IMR-90 (cell line): ENCODE results near the gene ZNF366. TPM values are rescaled to one million over a fixed set of nuclear protein-coding genes. Genes with fewer than 3 reads are reported as not detected.

Experiments
- ATAC-seq: fragments of 200-7000 bp; cut with Tn5 transposase; 2 replicates; pipeline ENCODE4 v1.9.1; 2020; ENCODE audit warnings: low read depth, mild to moderate bottlenecking, moderate library complexity
- BruUV-seq: library from RNA; stranded (reverse); fragments of 400-500 nt; replicated peaks from 2 replicates; lab custom pipeline; 2021; lab: Mats Ljungman, UMichigan
- CTCF ChIA-PET: fragments of 300-600 bp; formaldehyde crosslinking; extraction: SDS; loops from one replicate; lab custom pipeline; 2021; ENCODE audit warnings: antibody characterized with exemption; lab: Yijun Ruan, JAX
- POLR2A ChIA-PET: fragments of 300-600 bp; sonication (Branson Sonifier 250); formaldehyde crosslinking; loops from one replicate; lab custom pipeline; 2022; ENCODE audit warnings: antibody characterized with exemption; ENCODE audit not compliant: unreplicated experiment; lab: Charles Lee
- DNase-seq: peaks from one replicate; pipeline ENCODE4 v3.0.0; 2013
- H2AFZ ChIP-seq: replicated peaks from 2 replicates; pipeline ENCODE3; 2013; ENCODE audit warnings: low read length, mild to moderate bottlenecking; ENCODE audit not compliant: poor library complexity
- H2AK5ac ChIP-seq: 2 replicates; pipeline ENCODE4 v1.6.1; 2013; ENCODE audit warnings: low read depth, low read length, inconsistent platforms
- H2AK9ac ChIP-seq: replicated peaks from 2 replicates; pipeline ENCODE3; 2013; ENCODE audit warnings: mild to moderate bottlenecking, low read depth, low read length, moderate library complexity; ENCODE audit not compliant: poor library complexity
- H2BK120ac ChIP-seq: 2 replicates; pipeline ENCODE4 v1.6.1; 2013; ENCODE audit warnings: low read depth, low read length, inconsistent platforms
- H2BK15ac ChIP-seq: 3 replicates; pipeline ENCODE4 v1.6.1; 2013; ENCODE audit warnings: low read depth, low read length, inconsistent platforms
- H2BK20ac ChIP-seq: 2 replicates; pipeline ENCODE4 v1.6.1; 2013; ENCODE audit warnings: low read depth, mild to moderate bottlenecking, inconsistent platforms, low read length, moderate library complexity
- H2BK5ac ChIP-seq: 2 replicates; pipeline ENCODE4 v1.6.1; 2013; ENCODE audit warnings: mild to moderate bottlenecking, low read depth, low read length, inconsistent platforms; ENCODE audit not compliant: poor library complexity, severe bottlenecking
- H3K14ac ChIP-seq: replicated peaks from 2 replicates; pipeline ENCODE4 v1.6.1; 2013; ENCODE audit warnings: low read depth, low read length, inconsistent platforms
- H3K18ac ChIP-seq: 2 replicates; pipeline ENCODE4 v1.6.1; 2013; ENCODE audit warnings: low read depth, low read length, control low read depth
- H3K23ac ChIP-seq: 2 replicates; pipeline ENCODE4 v1.6.1; 2013; ENCODE audit warnings: low read depth, low read length, inconsistent platforms
- H3K27ac ChIP-seq: 2 replicates; pipeline ENCODE4 v1.5.1; 2013; ENCODE audit warnings: mild to moderate bottlenecking, control low read depth, low read length; ENCODE audit not compliant: insufficient read depth
- H3K27me3 ChIP-seq: 2 replicates; pipeline ENCODE4 v1.6.1; 2013; ENCODE audit warnings: low read length; ENCODE audit not compliant: control insufficient read depth, insufficient read depth
- H3K36me3 ChIP-seq: 2 replicates; pipeline ENCODE4 v1.6.1; 2013; ENCODE audit warnings: low read length, mixed read lengths; ENCODE audit not compliant: control insufficient read depth, insufficient read depth
- H3K4ac ChIP-seq: 2 replicates; pipeline ENCODE4 v1.6.1; 2013; ENCODE audit warnings: low read depth, low read length, inconsistent platforms
- H3K4me1 ChIP-seq: 2 replicates; pipeline ENCODE4 v1.6.1; 2013; ENCODE audit warnings: low read length, mixed read lengths; ENCODE audit not compliant: control insufficient read depth, insufficient read depth
- H3K4me2 ChIP-seq: 2 replicates; pipeline ENCODE4 v1.6.1; 2013; ENCODE audit warnings: low read depth, mild to moderate bottlenecking, control low read depth, low read length, moderate library complexity
- H3K4me3 ChIP-seq: 2 replicates; pipeline ENCODE4 v1.5.1; 2013; ENCODE audit warnings: low read depth, mild to moderate bottlenecking, control low read depth, low read length, moderate library complexity; ENCODE audit not compliant: insufficient read depth
- H3K56ac ChIP-seq: 2 replicates; pipeline ENCODE4 v1.6.1; 2013; ENCODE audit warnings: low read length, inconsistent platforms; ENCODE audit not compliant: insufficient read depth; ENCODE audit errors: extremely low read depth
- H3K79me1 ChIP-seq, 2 experiments: 2 replicates each; pipeline ENCODE4 v1.6.1; 2013; ENCODE audit warnings: low read length in 2 of 2, inconsistent platforms in 1 of 2, low read depth in 1 of 2
- H3K9ac ChIP-seq: 2 replicates; pipeline ENCODE4 v1.6.1; 2013; ENCODE audit warnings: low read depth, low read length, control low read depth
- H3K9me1 ChIP-seq: 2 replicates; pipeline ENCODE4 v1.6.1; 2013; ENCODE audit warnings: low read length, inconsistent platforms; ENCODE audit not compliant: insufficient read depth
- H3K9me3 ChIP-seq: 2 replicates; pipeline ENCODE4 v1.6.1; 2013; ENCODE audit warnings: low read length; ENCODE audit not compliant: control insufficient read depth, insufficient read depth
- H4K20me1 ChIP-seq: 2 replicates; pipeline ENCODE4 v1.6.1; 2013; ENCODE audit warnings: low read length, inconsistent platforms; ENCODE audit not compliant: insufficient read depth
- H4K5ac ChIP-seq: 2 replicates; pipeline ENCODE4 v1.6.1; 2013; ENCODE audit warnings: mild to moderate bottlenecking, low read depth, low read length, control low read depth
- H4K8ac ChIP-seq, 2 experiments: 2 replicates each; pipeline ENCODE4 v1.6.1; 2013; ENCODE audit warnings: low read depth in 2 of 2, low read length in 2 of 2, control low read depth in 1 of 2, inconsistent platforms in 1 of 2
- H4K91ac ChIP-seq: 2 replicates; pipeline ENCODE4 v1.6.1; 2013; ENCODE audit warnings: low read depth, low read length, inconsistent platforms; ENCODE audit not compliant: insufficient read depth
- BHLHE40 ChIP-seq: fragments of 150-350 bp; IDR thresholded peaks from 2 replicates; pipeline ENCODE4 v1.6.1; 2016; ENCODE audit warnings: mild to moderate bottlenecking, low read depth, low read length
- CEBPB ChIP-seq: IDR thresholded peaks from 2 replicates; pipeline ENCODE4 v1.6.1; 2012; ENCODE audit warnings: low read depth, low read length, improper control_type of control experiment
- FOS ChIP-seq: fragments of 150-350 bp; IDR thresholded peaks from 2 replicates; pipeline ENCODE4 v1.6.1; 2016; ENCODE audit warnings: low read depth, low read length
- MAFK ChIP-seq: IDR thresholded peaks from 2 replicates; pipeline ENCODE4 v1.6.1; 2012; ENCODE audit warnings: low read depth, low read length, improper control_type of control experiment
- MAZ ChIP-seq: IDR thresholded peaks from 2 replicates; pipeline ENCODE4 v1.6.1; 2012; ENCODE audit warnings: low read depth, mild to moderate bottlenecking, low read length, improper control_type of control experiment, moderate library complexity, borderline replicate concordance
- MXI1 ChIP-seq: IDR thresholded peaks from 2 replicates; pipeline ENCODE4 v1.6.1; 2012; ENCODE audit warnings: low read depth, mild to moderate bottlenecking, low read length, moderate library complexity, borderline replicate concordance
- POLR2A ChIP-seq: IDR thresholded peaks from 2 replicates; pipeline ENCODE4 v1.6.1; 2012; ENCODE audit warnings: mild to moderate bottlenecking, low read depth, low read length
- RAD21 ChIP-seq: IDR thresholded peaks from 2 replicates; pipeline ENCODE4 v1.6.1; 2012; ENCODE audit warnings: low read length, improper control_type of control experiment
- RCOR1 ChIP-seq: IDR thresholded peaks from 2 replicates; pipeline ENCODE4 v1.6.1; 2012; ENCODE audit warnings: mild to moderate bottlenecking, low read length, improper control_type of control experiment; ENCODE audit not compliant: insufficient replicate concordance
- RFX5 ChIP-seq: IDR thresholded peaks from 2 replicates; pipeline ENCODE4 v1.8.0; 2012; ENCODE audit warnings: low read depth, mild to moderate bottlenecking, low read length, moderate library complexity
- SMC3 ChIP-seq: fragments of 150-350 bp; IDR thresholded peaks from 2 replicates; pipeline ENCODE4 v1.6.1; 2016; ENCODE audit warnings: low read depth, mild to moderate bottlenecking, antibody characterized with exemption, low read length, moderate library complexity
- WGBS, 2 experiments: methylation state at CpG; one replicate each; pipeline versions ENCODE4 v1.1.5 to v1.1.7; 2013; ENCODE audit warnings: missing lambda C conversion rate in 2 of 2; ENCODE audit not compliant: insufficient read length in 1 of 2; ENCODE audit errors: extremely low coverage in 2 of 2; 5-methylcytosine and 5-hydroxymethylcytosine counted together
- dilution Hi-C: fragments of 300-500 bp; cut with HindIII; formaldehyde crosslinking; loops from one replicate; pipeline ENCODE4 v1.14.3; 2018; ENCODE audit warnings: low sequenced_read_pairs; ENCODE audit not compliant: unreplicated experiment
- in situ Hi-C: fragments of 300-500 bp; cut with MboI; formaldehyde crosslinking; loops from 3 replicates; pipeline ENCODE4 v1.14.3; 2019; ENCODE audit warnings: low sequenced_read_pairs, inconsistent platforms, mixed read lengths
- intact Hi-C: fragments of 100-400 bp; cut with micrococcal nuclease; formaldehyde crosslinking; loops from 2 replicates; pipeline ENCODE4 v1.10.0; 2022
- polyA plus RNA-seq, 3 experiments: library from polyadenylated mRNA; depleted of rRNA; stranded (reverse); fragments of >200 nt; gene quantifications; 2 replicates each; pipeline ENCODE4 v1.2.3, GENCODE V29; 2012; ENCODE audit warnings: low replicate concordance in 1 of 3
- total RNA-seq: library from RNA; depleted of rRNA; stranded (reverse); fragments of >200 nt; gene quantifications from 2 replicates; pipeline ENCODE4 v1.2.3, GENCODE V29; 2012
- TF ChIP-seq, protein P1 (sequence below): conservative IDR thresholded peaks from 2 replicates; pipeline ENCODE4 v1.5.1; 2012; ENCODE audit warnings: mild to moderate bottlenecking, low read depth, low read length, improper control_type of control experiment
- TF ChIP-seq, protein P2 (sequence below): fragments of 150-350 bp; IDR thresholded peaks from 2 replicates; pipeline ENCODE4 v1.6.1; 2017; ENCODE audit warnings: mild to moderate bottlenecking, antibody characterized with exemption, low read length, low read depth
- TF ChIP-seq, protein P3 (sequence below): fragments of 150-350 bp; IDR thresholded peaks from 2 replicates; pipeline ENCODE4 v1.6.1; 2016; ENCODE audit warnings: low read depth, mild to moderate bottlenecking, low read length, moderate library complexity, borderline replicate concordance

Gene ZNF366
- total and polyA plus RNA-seq, 2 of the 4 experiments (the other 2 are of a cell fraction): not detected

DNA sequence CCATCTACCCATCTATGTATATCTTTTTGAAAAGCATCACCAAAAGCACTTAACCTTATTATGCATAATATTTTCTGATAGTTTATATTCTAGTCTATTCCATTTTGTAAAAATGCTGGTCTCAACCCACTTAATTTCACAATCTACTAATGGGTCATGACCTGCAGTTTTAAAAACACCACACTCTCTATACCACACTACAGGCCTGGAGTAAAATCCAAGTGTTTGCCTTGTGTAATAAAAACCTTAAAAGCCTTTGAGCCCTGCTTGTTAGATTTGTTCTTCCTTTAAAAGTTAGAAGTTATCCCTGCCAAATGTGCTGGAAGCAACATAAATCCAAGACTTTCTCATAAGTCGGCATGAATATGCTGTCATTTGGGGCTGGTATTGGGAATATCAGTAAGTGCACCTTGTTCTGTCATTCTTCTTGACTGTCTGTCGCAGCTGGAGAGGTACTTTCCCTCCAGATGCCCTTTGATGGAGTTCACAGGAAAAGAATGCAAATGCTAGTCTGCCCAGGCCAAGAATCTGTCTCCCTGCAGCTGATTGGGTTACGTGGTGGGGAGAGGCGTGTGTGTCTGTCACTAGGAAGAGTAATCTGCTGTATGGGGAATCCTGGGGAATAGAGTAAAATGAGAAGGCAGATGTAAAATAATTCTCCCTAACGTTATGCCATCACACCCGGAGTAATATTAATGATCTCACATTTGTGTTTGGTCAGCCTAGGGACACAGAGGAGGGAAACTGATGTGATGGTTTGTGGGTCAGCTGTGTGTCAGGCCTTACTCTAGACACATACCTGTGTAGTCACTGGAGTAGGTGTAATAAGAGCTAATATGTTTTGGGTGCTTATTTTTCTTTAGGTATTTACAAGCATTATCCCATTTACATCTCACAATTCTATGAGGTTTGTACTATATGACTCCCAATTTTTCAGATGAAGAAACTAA lies 79.4 kb downstream of the ZNF366 start:
- H3K36me3 ChIP-seq: no peaks in the 10 kb centered on the region
- no peak overlapping the region for H3K56ac ChIP-seq
- no peak overlapping the region for H2AK9ac ChIP-seq
- H2BK15ac ChIP-seq: no peak overlapping the region
- no peak overlapping the region for H3K4me2 ChIP-seq
- dilution Hi-C loops (no loop called here), in situ Hi-C loops (no loop called here), intact Hi-C loops (no loop called here)
- H2BK120ac ChIP-seq: no peak overlapping the region
- H3K9me3 ChIP-seq: peaks cover 5% of the 10 kb centered on the region
- H3K23ac ChIP-seq: peak overlapping the region; percentile 52; the same call in 1 of the 2 replicates
- H3K4me1 ChIP-seq: peaks cover 6% of the 10 kb centered on the region
- no peak overlapping the region for H3K4ac ChIP-seq
- H3K4me3 ChIP-seq: no peak overlapping the region
- no peak overlapping the region; the same call in 1 of the 2 replicates for H3K18ac ChIP-seq
- POLR2A ChIA-PET: no interaction called here
- no peak overlapping the region for H2BK5ac ChIP-seq
- no peak overlapping the region for H4K5ac ChIP-seq
- no peak overlapping the region for H3K9ac ChIP-seq
- no peak overlapping the region for H4K91ac ChIP-seq
- no peaks in the 10 kb centered on the region for H3K79me1 ChIP-seq
- H2BK20ac ChIP-seq: no peak overlapping the region
- no peaks in the 10 kb centered on the region for H4K20me1 ChIP-seq
- no peaks in the 10 kb centered on the region for H3K9me1 ChIP-seq
- H2AFZ ChIP-seq: peak overlapping the region; percentile 18
- peak; percentile 49 for DNase-seq
- no TSS peak for BruUV-seq
- H3K27ac ChIP-seq: no peak overlapping the region
- peak overlapping the region; percentile 83; the same call in 1 of the 2 replicates for H2AK5ac ChIP-seq
- 0 out of 2 replicates have a peak overlapping the region, but pooled peaks have one; percentile 15 for H3K14ac ChIP-seq
- WGBS, 2 experiments: no CpG with 5 or more reads among the region's 6 CpGs
- peak; percentile 88 for ATAC-seq
- no peak overlapping the region for H4K8ac ChIP-seq
- CTCF ChIA-PET: no interaction called here
- no peaks in the 10 kb centered on the region; the same call in 1 of the 2 replicates for H3K27me3 ChIP-seq
- TF ChIP-seq RAD21: no peak
- no peak for TF ChIP-seq POLR2A
- TF ChIP-seq RFX5: no peak
- TF ChIP-seq, protein P1, sequence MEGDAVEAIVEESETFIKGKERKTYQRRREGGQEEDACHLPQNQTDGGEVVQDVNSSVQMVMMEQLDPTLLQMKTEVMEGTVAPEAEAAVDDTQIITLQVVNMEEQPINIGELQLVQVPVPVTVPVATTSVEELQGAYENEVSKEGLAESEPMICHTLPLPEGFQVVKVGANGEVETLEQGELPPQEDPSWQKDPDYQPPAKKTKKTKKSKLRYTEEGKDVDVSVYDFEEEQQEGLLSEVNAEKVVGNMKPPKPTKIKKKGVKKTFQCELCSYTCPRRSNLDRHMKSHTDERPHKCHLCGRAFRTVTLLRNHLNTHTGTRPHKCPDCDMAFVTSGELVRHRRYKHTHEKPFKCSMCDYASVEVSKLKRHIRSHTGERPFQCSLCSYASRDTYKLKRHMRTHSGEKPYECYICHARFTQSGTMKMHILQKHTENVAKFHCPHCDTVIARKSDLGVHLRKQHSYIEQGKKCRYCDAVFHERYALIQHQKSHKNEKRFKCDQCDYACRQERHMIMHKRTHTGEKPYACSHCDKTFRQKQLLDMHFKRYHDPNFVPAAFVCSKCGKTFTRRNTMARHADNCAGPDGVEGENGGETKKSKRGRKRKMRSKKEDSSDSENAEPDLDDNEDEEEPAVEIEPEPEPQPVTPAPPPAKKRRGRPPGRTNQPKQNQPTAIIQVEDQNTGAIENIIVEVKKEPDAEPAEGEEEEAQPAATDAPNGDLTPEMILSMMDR: no peak
- TF ChIP-seq BHLHE40: no peak
- no peak for TF ChIP-seq SMC3
- TF ChIP-seq MAZ: no peak
- TF ChIP-seq MAFK: no peak
- TF ChIP-seq RCOR1: no peak
- TF ChIP-seq, protein P2, sequence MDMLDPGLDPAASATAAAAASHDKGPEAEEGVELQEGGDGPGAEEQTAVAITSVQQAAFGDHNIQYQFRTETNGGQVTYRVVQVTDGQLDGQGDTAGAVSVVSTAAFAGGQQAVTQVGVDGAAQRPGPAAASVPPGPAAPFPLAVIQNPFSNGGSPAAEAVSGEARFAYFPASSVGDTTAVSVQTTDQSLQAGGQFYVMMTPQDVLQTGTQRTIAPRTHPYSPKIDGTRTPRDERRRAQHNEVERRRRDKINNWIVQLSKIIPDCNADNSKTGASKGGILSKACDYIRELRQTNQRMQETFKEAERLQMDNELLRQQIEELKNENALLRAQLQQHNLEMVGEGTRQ: no peak
- TF ChIP-seq, protein P3, sequence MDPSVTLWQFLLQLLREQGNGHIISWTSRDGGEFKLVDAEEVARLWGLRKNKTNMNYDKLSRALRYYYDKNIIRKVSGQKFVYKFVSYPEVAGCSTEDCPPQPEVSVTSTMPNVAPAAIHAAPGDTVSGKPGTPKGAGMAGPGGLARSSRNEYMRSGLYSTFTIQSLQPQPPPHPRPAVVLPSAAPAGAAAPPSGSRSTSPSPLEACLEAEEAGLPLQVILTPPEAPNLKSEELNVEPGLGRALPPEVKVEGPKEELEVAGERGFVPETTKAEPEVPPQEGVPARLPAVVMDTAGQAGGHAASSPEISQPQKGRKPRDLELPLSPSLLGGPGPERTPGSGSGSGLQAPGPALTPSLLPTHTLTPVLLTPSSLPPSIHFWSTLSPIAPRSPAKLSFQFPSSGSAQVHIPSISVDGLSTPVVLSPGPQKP: no peak
- no peak for TF ChIP-seq FOS
- no peak for TF ChIP-seq MXI1
- no peak for TF ChIP-seq CEBPB
